SK-N-SH (cell line): ENCODE data around the gene SYNM. TPM values are rescaled to one million over a fixed set of nuclear protein-coding genes. Genes with fewer than 3 reads are reported as not detected.

Source experiments
- CTCF ChIA-PET: fragments of 300-600, 350-600 bp; formaldehyde crosslinking; extraction: SDS; loops from one replicate; lab custom pipeline; 2021; lab: Yijun Ruan, JAX
- POLR2A ChIA-PET: fragments of 350-600 bp; sonication (Branson Sonifier 250); formaldehyde crosslinking; extraction: SDS; loops from one replicate; lab custom pipeline; 2020; ENCODE audit warnings: antibody characterized with exemption, inconsistent platforms; lab: Yijun Ruan, JAX
- DNase-seq: peaks from one replicate; pipeline ENCODE4 v3.0.0; 2012
- H2AFZ ChIP-seq: fragments of 200-600 bp; sonication (generic); 2 replicates; pipeline ENCODE4 v1.8.1; 2016; ENCODE audit warnings: antibody characterized with exemption, mild to moderate bottlenecking, low read depth
- H3F3A ChIP-seq: fragments of 200-600 bp; sonication (generic); replicated peaks from 2 replicates; pipeline ENCODE3; 2016; ENCODE audit warnings: antibody characterized with exemption, mild to moderate bottlenecking; ENCODE audit not compliant: insufficient read depth
- H3K27ac ChIP-seq, 2 experiments: fragments of 200-500 bp in 1 of 2; fragments of 200-600 bp in 1 of 2; sonication (Bioruptor generic) in 1 of 2; sonication (generic), shearing (Covaris generic) in 1 of 2; 2 replicates each; pipeline versions ENCODE4 v1.5.1 to v1.6.1; 2014 to 2016; ENCODE audit warnings: low read depth in 2 of 2, inconsistent platforms in 1 of 2, low read length in 1 of 2, mild to moderate bottlenecking in 1 of 2, mixed read lengths in 1 of 2
- H3K27me3 ChIP-seq: fragments of 200-600 bp; sonication (generic), shearing (Covaris generic); 2 replicates; pipeline ENCODE4 v1.6.1; 2016; ENCODE audit warnings: mixed run types; ENCODE audit not compliant: insufficient read depth
- H3K36me3 ChIP-seq, 2 experiments: fragments of 200-500 bp in 1 of 2; fragments of 200-600 bp in 1 of 2; sonication (Bioruptor generic) in 1 of 2; sonication (generic) in 1 of 2; replicated peaks in 1 of 2; 2 replicates each; pipeline versions ENCODE3 to v1.5.1; 2014 to 2016; ENCODE audit warnings: low read length in 1 of 2, mild to moderate bottlenecking in 1 of 2; ENCODE audit not compliant: insufficient read depth in 2 of 2, control insufficient read depth in 1 of 2
- H3K4me1 ChIP-seq, 2 experiments: fragments of 200-500 bp in 1 of 2; fragments of 200-600 bp in 1 of 2; sonication (Bioruptor generic) in 1 of 2; sonication (generic), shearing (Covaris generic) in 1 of 2; 2 replicates each; pipeline versions ENCODE4 v1.5.1 to v1.6.1; 2014 to 2016; ENCODE audit warnings: low read depth in 1 of 2, low read length in 1 of 2, mixed run types in 1 of 2; ENCODE audit not compliant: insufficient read depth in 2 of 2, control insufficient read depth in 1 of 2
- H3K4me2 ChIP-seq: fragments of 200-600 bp; sonication (generic), shearing (Covaris generic); 2 replicates; pipeline ENCODE4 v1.6.1; 2017; ENCODE audit warnings: mixed run types
- H3K4me3 ChIP-seq, 2 experiments: fragments of 200-500 bp in 1 of 2; fragments of 200-600 bp in 1 of 2; sonication (Bioruptor generic) in 1 of 2; sonication (generic), shearing (Covaris generic) in 1 of 2; 2 replicates each; pipeline versions ENCODE4 v1.5.1 to v1.8.1; 2014 to 2016; ENCODE audit warnings: low read depth in 2 of 2, inconsistent platforms in 1 of 2, low read length in 1 of 2, mild to moderate bottlenecking in 1 of 2, mixed read lengths in 1 of 2, moderate library complexity in 1 of 2
- H3K79me2 ChIP-seq: fragments of 200-600 bp; sonication (generic); 2 replicates; pipeline ENCODE4 v1.8.1; 2017; ENCODE audit warnings: mild to moderate bottlenecking; ENCODE audit not compliant: insufficient read depth
- H3K9ac ChIP-seq: fragments of 200-600 bp; sonication (generic); 2 replicates; pipeline ENCODE4 v1.6.1; 2017; ENCODE audit warnings: mixed run types
- H3K9me2 ChIP-seq: fragments of 200-600 bp; sonication (generic); 2 replicates; pipeline ENCODE4 v1.6.1; 2017; ENCODE audit warnings: mixed run types
- H3K9me3 ChIP-seq: fragments of 200-600 bp; sonication (generic); 2 replicates; pipeline ENCODE4 v1.6.1; 2017; ENCODE audit warnings: mixed run types, mild to moderate bottlenecking, moderate library complexity
- H4K20me1 ChIP-seq: fragments of 200-600 bp; sonication (generic); 2 replicates; pipeline ENCODE4 v1.6.1; 2017; ENCODE audit warnings: mild to moderate bottlenecking, mixed run types; ENCODE audit not compliant: insufficient read depth
- CHD2 ChIP-seq: fragments of 150-350 bp; IDR thresholded peaks from 2 replicates; pipeline ENCODE4 v1.6.1; 2018; ENCODE audit warnings: low read length; ENCODE audit not compliant: partially characterized antibody
- FOSL2 ChIP-seq: IDR thresholded peaks from 2 replicates; pipeline ENCODE4 v1.4.0; 2012; ENCODE audit warnings: low read depth, mild to moderate bottlenecking, moderate library complexity, borderline replicate concordance
- FOXJ3 ChIP-seq: sonication (generic); formaldehyde crosslinking; IDR thresholded peaks from 2 replicates; pipeline ENCODE4 v1.5.1; 2020; ENCODE audit warnings: mild to moderate bottlenecking, missing genetic modification reagents
- FOXM1 ChIP-seq: IDR thresholded peaks from 2 replicates; pipeline ENCODE4 v1.4.0; 2012; ENCODE audit warnings: low read depth, mild to moderate bottlenecking
- GATA2 ChIP-seq: sonication (generic); formaldehyde crosslinking; IDR thresholded peaks from 2 replicates; pipeline ENCODE4 v1.5.0; 2020; ENCODE audit warnings: mild to moderate bottlenecking, missing genetic modification reagents
- IRF3 ChIP-seq: fragments of 150-350 bp; IDR thresholded peaks from 2 replicates; pipeline ENCODE4 v1.6.1; 2016; ENCODE audit warnings: mild to moderate bottlenecking, low read depth, low read length
- JUND ChIP-seq: IDR thresholded peaks from 2 replicates; pipeline ENCODE4 v1.4.0; 2012
- MEF2A ChIP-seq: IDR thresholded peaks from 2 replicates; pipeline ENCODE4 v1.4.0; 2012; ENCODE audit warnings: low read depth, borderline replicate concordance
- MXI1 ChIP-seq: IDR thresholded peaks from 2 replicates; pipeline ENCODE4 v1.6.1; 2012; ENCODE audit warnings: mild to moderate bottlenecking, low read depth, low read length, improper control_type of control experiment
- NFIC ChIP-seq: IDR thresholded peaks from 2 replicates; pipeline ENCODE4 v1.4.0; 2012; ENCODE audit warnings: borderline replicate concordance
- NRF1 ChIP-seq: IDR thresholded peaks from 2 replicates; pipeline ENCODE4 v1.6.1; 2012; ENCODE audit warnings: low read depth, mild to moderate bottlenecking, low read length
- POLR2AphosphoS5 ChIP-seq: IDR thresholded peaks from 2 replicates; pipeline ENCODE4 v1.6.1; 2012; ENCODE audit warnings: low read depth, low read length
- RAD21 ChIP-seq: IDR thresholded peaks from 2 replicates; pipeline ENCODE4 v1.6.1; 2012; ENCODE audit warnings: mild to moderate bottlenecking, low read length
- RXRA ChIP-seq: IDR thresholded peaks from 2 replicates; pipeline ENCODE4 v1.4.0; 2012; ENCODE audit warnings: low read depth, mild to moderate bottlenecking, borderline replicate concordance
- SMC3 ChIP-seq: IDR thresholded peaks from 2 replicates; pipeline ENCODE4 v1.6.1; 2012; ENCODE audit warnings: low read depth, low read length, improper control_type of control experiment
- TCF12 ChIP-seq: IDR thresholded peaks from 2 replicates; pipeline ENCODE4 v1.4.0; 2012
- TEAD4 ChIP-seq: IDR thresholded peaks from 2 replicates; pipeline ENCODE4 v1.4.0; 2012; ENCODE audit warnings: mild to moderate bottlenecking, borderline replicate concordance; ENCODE audit not compliant: insufficient read depth
- ZBTB33 ChIP-seq: IDR thresholded peaks from 2 replicates; pipeline ENCODE4 v1.4.0; 2012; ENCODE audit warnings: low read depth, borderline replicate concordance
- WGBS: methylation state at CpG from one replicate; pipeline ENCODE4 v1.1.6; 2017; ENCODE audit warnings: low lambda C conversion rate; 5-methylcytosine and 5-hydroxymethylcytosine counted together
- polyA plus RNA-seq, 3 experiments: library from polyadenylated mRNA; depleted of rRNA; stranded (reverse); fragments of >200 nt; gene quantifications; 2 replicates each; pipeline ENCODE4 v1.2.3, GENCODE V29; 2012
- TF ChIP-seq, protein P1 (sequence below): IDR thresholded peaks from 2 replicates; pipeline ENCODE4 v1.4.0; 2012; ENCODE audit warnings: low read depth, borderline replicate concordance
- TF ChIP-seq, protein P2 (sequence below): fragments of 200-600 bp; sonication (generic); IDR thresholded peaks from 2 replicates; pipeline ENCODE4 v1.6.1; 2017; ENCODE audit warnings: antibody characterized with exemption, mild to moderate bottlenecking, moderate library complexity

The SYNM gene
- polyA plus RNA-seq, 1 of the 3 experiments (the other 2 are of a cell fraction) = 5.0 TPM

DNA sequence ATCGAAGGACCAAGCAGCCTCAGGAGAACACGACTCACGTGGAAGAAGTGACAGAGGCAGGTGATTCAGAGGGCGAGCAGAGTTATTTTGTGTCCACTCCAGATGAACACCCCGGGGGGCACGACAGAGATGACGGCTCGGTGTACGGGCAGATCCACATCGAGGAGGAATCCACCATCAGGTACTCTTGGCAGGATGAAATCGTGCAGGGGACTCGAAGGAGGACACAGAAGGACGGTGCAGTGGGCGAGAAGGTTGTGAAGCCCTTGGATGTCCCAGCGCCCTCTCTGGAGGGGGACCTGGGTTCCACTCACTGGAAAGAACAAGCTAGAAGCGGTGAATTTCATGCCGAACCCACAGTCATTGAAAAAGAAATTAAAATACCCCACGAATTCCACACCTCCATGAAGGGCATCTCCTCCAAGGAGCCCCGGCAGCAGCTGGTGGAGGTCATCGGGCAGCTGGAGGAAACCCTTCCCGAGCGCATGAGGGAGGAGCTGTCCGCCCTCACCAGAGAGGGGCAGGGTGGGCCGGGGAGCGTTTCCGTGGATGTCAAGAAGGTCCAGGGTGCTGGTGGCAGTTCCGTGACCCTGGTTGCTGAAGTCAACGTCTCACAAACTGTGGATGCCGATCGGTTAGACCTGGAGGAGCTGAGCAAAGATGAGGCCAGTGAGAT lies 26.0 kb downstream of the SYNM start:
- Histone ChIP-seq H3K9ac (no peak overlapping the region), H3F3A (no peaks in the 10 kb centered on the region)
- CTCF ChIA-PET = interaction anchor here (1.2 kb wide), 1 partner anchor 30 kb away, joined by 4 read pairs; no protein-coding TSS in a partner anchor
- TF ChIP-seq POLR2AphosphoS5 = no peak
- TF ChIP-seq GATA2 (CRISPR knock-in tag) = no peak
- TF ChIP-seq RXRA = no peak
- TF ChIP-seq ZBTB33 = no peak
- TF ChIP-seq CHD2 = no peak
- no peak for TF ChIP-seq NRF1
- no peak for TF ChIP-seq TCF12
- no peak for TF ChIP-seq RAD21
- no peak for TF ChIP-seq FOXJ3 (CRISPR knock-in tag)
- TF ChIP-seq, all 33 proteins: peak for 0
- Histone ChIP-seq H3K9me3 (no peaks in the 10 kb centered on the region), H3K27me3 (no peaks in the 10 kb centered on the region), H3K27ac (no peak overlapping the region), H4K20me1 (no peaks in the 10 kb centered on the region), H3K79me2 (no peaks in the 10 kb centered on the region), H2AFZ (no peak overlapping the region), H3K4me2 (no peak overlapping the region), H3K36me3 (peaks cover 11 to 46% of the 10 kb centered on the region in 2 experiments), H3K4me3 (no peak overlapping the region), H3K9me2 (no peaks in the 10 kb centered on the region), H3K4me1 (peaks cover 7 to 18% of the 10 kb centered on the region in 2 experiments; a peak in 2 of 4 replicates)
- DNase-seq = no peak
- POLR2A ChIA-PET = no interaction called here
- WGBS = 95% methylated on average over 26 of the region's 30 CpGs

DNA sequence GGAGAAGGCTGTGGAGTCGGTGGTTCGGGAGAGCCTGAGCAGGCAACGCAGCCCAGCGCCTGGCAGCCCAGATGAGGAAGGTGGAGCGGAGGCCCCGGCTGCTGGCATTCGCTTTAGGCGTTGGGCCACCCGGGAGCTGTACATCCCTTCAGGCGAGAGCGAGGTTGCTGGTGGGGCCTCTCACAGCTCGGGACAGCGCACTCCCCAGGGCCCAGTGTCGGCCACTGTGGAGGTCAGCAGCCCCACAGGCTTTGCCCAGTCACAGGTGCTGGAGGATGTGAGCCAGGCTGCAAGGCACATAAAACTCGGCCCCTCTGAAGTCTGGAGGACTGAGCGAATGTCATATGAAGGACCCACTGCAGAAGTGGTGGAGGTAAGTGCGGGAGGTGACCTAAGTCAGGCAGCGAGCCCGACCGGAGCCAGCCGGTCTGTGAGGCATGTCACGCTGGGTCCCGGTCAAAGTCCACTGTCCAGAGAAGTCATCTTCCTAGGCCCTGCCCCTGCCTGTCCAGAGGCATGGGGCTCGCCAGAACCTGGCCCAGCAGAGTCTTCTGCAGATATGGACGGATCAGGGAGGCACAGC lies 26.7 kb downstream of the SYNM start:
- Histone ChIP-seq H3K27me3 (no peaks in the 10 kb centered on the region), H3K9me2 (no peaks in the 10 kb centered on the region), H3K4me3 (no peak overlapping the region), H4K20me1 (no peaks in the 10 kb centered on the region), H3K36me3 (peaks cover 11 to 50% of the 10 kb centered on the region in 2 experiments), H3K9me3 (no peaks in the 10 kb centered on the region), H3F3A (no peaks in the 10 kb centered on the region), H3K27ac (no peak overlapping the region), H3K4me2 (no peak overlapping the region), H3K4me1 (peaks cover 7 to 12% of the 10 kb centered on the region in 2 experiments; a peak in 2 of 4 replicates), H3K79me2 (no peaks in the 10 kb centered on the region), H2AFZ (no peak overlapping the region), H3K9ac (no peak overlapping the region)
- DNase-seq = no peak
- POLR2A ChIA-PET = interaction anchor here (0.6 kb wide), 1 partner anchor 40 kb away, joined by 3 read pairs; no protein-coding TSS in a partner anchor
- WGBS = 91% methylated on average over 13 of the region's 25 CpGs
- CTCF ChIA-PET = interaction anchor here (1.2 kb wide), 1 partner anchor 31 kb away, joined by 4 read pairs; no protein-coding TSS in a partner anchor
- TF ChIP-seq MEF2A (no peak), GATA2 (CRISPR knock-in tag) (no peak), IRF3 (no peak), NRF1 (no peak), TEAD4 (no peak), JUND (no peak), MXI1 (no peak), NFIC (no peak), RXRA (no peak), FOXM1 (no peak), FOXJ3 (CRISPR knock-in tag) (no peak), SMC3 (no peak), FOSL2 (no peak), RAD21 (no peak)
- TF ChIP-seq, protein P1, sequence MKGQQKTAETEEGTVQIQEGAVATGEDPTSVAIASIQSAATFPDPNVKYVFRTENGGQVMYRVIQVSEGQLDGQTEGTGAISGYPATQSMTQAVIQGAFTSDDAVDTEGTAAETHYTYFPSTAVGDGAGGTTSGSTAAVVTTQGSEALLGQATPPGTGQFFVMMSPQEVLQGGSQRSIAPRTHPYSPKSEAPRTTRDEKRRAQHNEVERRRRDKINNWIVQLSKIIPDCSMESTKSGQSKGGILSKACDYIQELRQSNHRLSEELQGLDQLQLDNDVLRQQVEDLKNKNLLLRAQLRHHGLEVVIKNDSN = no peak
- TF ChIP-seq, protein P2, sequence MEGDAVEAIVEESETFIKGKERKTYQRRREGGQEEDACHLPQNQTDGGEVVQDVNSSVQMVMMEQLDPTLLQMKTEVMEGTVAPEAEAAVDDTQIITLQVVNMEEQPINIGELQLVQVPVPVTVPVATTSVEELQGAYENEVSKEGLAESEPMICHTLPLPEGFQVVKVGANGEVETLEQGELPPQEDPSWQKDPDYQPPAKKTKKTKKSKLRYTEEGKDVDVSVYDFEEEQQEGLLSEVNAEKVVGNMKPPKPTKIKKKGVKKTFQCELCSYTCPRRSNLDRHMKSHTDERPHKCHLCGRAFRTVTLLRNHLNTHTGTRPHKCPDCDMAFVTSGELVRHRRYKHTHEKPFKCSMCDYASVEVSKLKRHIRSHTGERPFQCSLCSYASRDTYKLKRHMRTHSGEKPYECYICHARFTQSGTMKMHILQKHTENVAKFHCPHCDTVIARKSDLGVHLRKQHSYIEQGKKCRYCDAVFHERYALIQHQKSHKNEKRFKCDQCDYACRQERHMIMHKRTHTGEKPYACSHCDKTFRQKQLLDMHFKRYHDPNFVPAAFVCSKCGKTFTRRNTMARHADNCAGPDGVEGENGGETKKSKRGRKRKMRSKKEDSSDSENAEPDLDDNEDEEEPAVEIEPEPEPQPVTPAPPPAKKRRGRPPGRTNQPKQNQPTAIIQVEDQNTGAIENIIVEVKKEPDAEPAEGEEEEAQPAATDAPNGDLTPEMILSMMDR = no peak
